H1 (cell line): ENCODE measurements around the gene FLT1.

Experiments
- CHD2 ChIP-seq: IDR thresholded peaks from 2 replicates; pipeline ENCODE4 v1.6.1; 2012; ENCODE audit warnings: low read length, improper control_type of control experiment
- CHD7 ChIP-seq: fragments of 300-600 bp; sonication (generic); IDR thresholded peaks from 2 replicates; pipeline ENCODE4 v1.7.1; 2012; ENCODE audit warnings: low read length, moderate library complexity, mild to moderate bottlenecking, inconsistent platforms; ENCODE audit not compliant: insufficient replicate concordance
- CTCF ChIP-seq, 3 experiments: IDR thresholded peaks; 1 replicate in 2 of 3; 2 replicates in 1 of 3; pipeline versions ENCODE4 v1.5.1 to v1.6.1; 2011; ENCODE audit warnings: low read length in 3 of 3, mild to moderate bottlenecking in 3 of 3, inconsistent platforms in 2 of 3, low read depth in 1 of 3, moderate library complexity in 1 of 3; ENCODE audit not compliant: insufficient read depth in 1 of 3; ENCODE audit errors: control extremely low read depth in 1 of 3
- EP300 ChIP-seq, 2 experiments: IDR thresholded peaks; 1 replicate in 1 of 2; 2 replicates in 1 of 2; pipeline ENCODE4 v1.6.1; 2011 to 2012; ENCODE audit warnings: low read depth in 2 of 2, low read length in 2 of 2, mild to moderate bottlenecking in 2 of 2, borderline replicate concordance in 1 of 2, inconsistent platforms in 1 of 2, moderate library complexity in 1 of 2
- EZH2 ChIP-seq: fragments of 200-600 bp; sonication (generic); IDR thresholded peaks from 2 replicates; pipeline ENCODE4 v1.7.1; 2012; ENCODE audit warnings: low read depth, mild to moderate bottlenecking, moderate library complexity, low read length, inconsistent platforms; ENCODE audit not compliant: severe bottlenecking
- GABPA ChIP-seq: IDR thresholded peaks from 2 replicates; pipeline ENCODE4 v1.6.1; 2011; ENCODE audit warnings: mild to moderate bottlenecking, low read length, moderate library complexity, borderline replicate concordance; ENCODE audit not compliant: insufficient read depth
- HDAC2 ChIP-seq, 2 experiments: fragments of 300-600 bp in 1 of 2; sonication (generic) in 1 of 2; IDR thresholded peaks; 2 replicates each; pipeline ENCODE4 v1.6.1; 2011 to 2012; ENCODE audit warnings: low read depth in 2 of 2, low read length in 2 of 2, mild to moderate bottlenecking in 2 of 2, moderate library complexity in 2 of 2, borderline replicate concordance in 1 of 2, inconsistent platforms in 1 of 2
- KDM5A ChIP-seq: fragments of 200-600 bp; IDR thresholded peaks from 2 replicates; pipeline ENCODE4 v1.7.1; 2012; ENCODE audit warnings: mild to moderate bottlenecking, low read length, inconsistent platforms, mixed read lengths
- MAX ChIP-seq: IDR thresholded peaks from 2 replicates; pipeline ENCODE4 v1.6.1; 2012; ENCODE audit warnings: inconsistent platforms
- POLR2A ChIP-seq, 2 experiments: IDR thresholded peaks; 1 replicate in 1 of 2; 2 replicates in 1 of 2; pipeline ENCODE4 v1.6.1; 2011; ENCODE audit warnings: low read depth in 2 of 2, low read length in 2 of 2, mild to moderate bottlenecking in 2 of 2; ENCODE audit errors: control extremely low read depth in 1 of 2
- POU5F1 ChIP-seq: IDR thresholded peaks from 2 replicates; pipeline ENCODE4 v1.6.1; 2011; ENCODE audit warnings: low read depth, mild to moderate bottlenecking, low read length, moderate library complexity
- RBBP5 ChIP-seq: IDR thresholded peaks from 2 replicates; pipeline ENCODE4 v1.7.1; 2012; ENCODE audit warnings: low read depth, mild to moderate bottlenecking, inconsistent platforms, low read length, moderate library complexity, borderline replicate concordance
- SIN3A ChIP-seq, 2 experiments: IDR thresholded peaks in 1 of 2; conservative IDR thresholded peaks in 1 of 2; 2 replicates each; pipeline ENCODE4 v1.6.1; 2011 to 2012; ENCODE audit warnings: low read length in 2 of 2, improper control_type of control experiment in 1 of 2, low read depth in 1 of 2, mild to moderate bottlenecking in 1 of 2
- SRF ChIP-seq: IDR thresholded peaks from 2 replicates; pipeline ENCODE4 v1.6.1; 2011; ENCODE audit warnings: mild to moderate bottlenecking, low read depth, low read length, moderate library complexity

DNA sequence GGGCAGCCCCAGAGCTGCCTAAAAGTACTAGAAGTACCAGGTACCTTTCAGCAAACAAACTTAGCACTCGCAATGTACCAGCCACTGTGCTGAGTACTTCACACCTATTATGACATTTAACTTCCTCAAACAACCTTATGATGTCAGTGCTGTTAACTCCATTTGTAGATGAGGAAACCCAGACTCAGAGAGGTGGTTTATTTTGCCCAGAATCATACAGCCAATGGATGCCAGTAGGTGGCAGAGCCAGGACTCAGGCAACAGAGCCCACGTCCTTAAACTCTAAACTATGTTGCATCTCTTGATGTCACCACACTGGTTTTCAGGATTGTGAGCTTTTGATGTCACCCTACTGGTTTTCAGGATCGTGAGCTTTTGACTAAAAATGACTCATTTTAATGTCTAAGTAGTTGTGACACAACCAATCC, 78.9 kb downstream of the FLT1 start:
- TF ChIP-seq EZH2: no peak
- no peak for TF ChIP-seq KDM5A
- TF ChIP-seq CTCF (IDR thresholded peaks at IDR 0.05; ENCODE audit: control extremely low read depth in 1 of 3, insufficient read depth in 1 of 3, low read depth in 1 of 3, low read length in 3 of 3): peak in 2 of 3 experiments; percentile 2 to 6; a peak in 1 of 4 replicates
- TF ChIP-seq EP300 (IDR thresholded peaks at IDR 0.05; ENCODE audit: borderline replicate concordance in 1 of 2, low read depth in 2 of 2, low read length in 2 of 2): no peak
- no peak for TF ChIP-seq SIN3A (conservative IDR thresholded peaks at IDR 0.05 in 1 of 2, IDR thresholded peaks at IDR 0.05 in 1 of 2; ENCODE audit: low read depth in 1 of 2, low read length in 2 of 2)
- no peak for TF ChIP-seq SRF
- no peak for TF ChIP-seq POU5F1
- no peak for TF ChIP-seq POLR2A (IDR thresholded peaks at IDR 0.05; ENCODE audit: control extremely low read depth in 1 of 2, low read depth in 2 of 2, low read length in 2 of 2)
- no peak for TF ChIP-seq CHD2
- no peak for TF ChIP-seq GABPA
- TF ChIP-seq MAX: no peak
- no peak for TF ChIP-seq CHD7
- no peak for TF ChIP-seq HDAC2 (IDR thresholded peaks at IDR 0.05; ENCODE audit: borderline replicate concordance in 1 of 2, low read depth in 2 of 2, low read length in 2 of 2)
- TF ChIP-seq RBBP5: no peak
